CD4-positive, alpha-beta T cell treated with Interleukin-15 for 4 hours (primary cell): ENCODE data around the gene PLSCR4.
"Not testable (repeated sequence)": the region's sequence is repeated elsewhere in the genome, so short reads cannot be mapped to it uniquely, and the experiment has no call there.

Source experiments
- DNase-seq: peaks from one replicate; pipeline ENCODE4 v3.0.0-alpha.2; 2020; ENCODE audit warnings: low spot score

Gene PLSCR4, protein sequence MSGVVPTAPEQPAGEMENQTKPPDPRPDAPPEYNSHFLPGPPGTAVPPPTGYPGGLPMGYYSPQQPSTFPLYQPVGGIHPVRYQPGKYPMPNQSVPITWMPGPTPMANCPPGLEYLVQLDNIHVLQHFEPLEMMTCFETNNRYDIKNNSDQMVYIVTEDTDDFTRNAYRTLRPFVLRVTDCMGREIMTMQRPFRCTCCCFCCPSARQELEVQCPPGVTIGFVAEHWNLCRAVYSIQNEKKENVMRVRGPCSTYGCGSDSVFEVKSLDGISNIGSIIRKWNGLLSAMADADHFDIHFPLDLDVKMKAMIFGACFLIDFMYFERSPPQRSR

DNA sequence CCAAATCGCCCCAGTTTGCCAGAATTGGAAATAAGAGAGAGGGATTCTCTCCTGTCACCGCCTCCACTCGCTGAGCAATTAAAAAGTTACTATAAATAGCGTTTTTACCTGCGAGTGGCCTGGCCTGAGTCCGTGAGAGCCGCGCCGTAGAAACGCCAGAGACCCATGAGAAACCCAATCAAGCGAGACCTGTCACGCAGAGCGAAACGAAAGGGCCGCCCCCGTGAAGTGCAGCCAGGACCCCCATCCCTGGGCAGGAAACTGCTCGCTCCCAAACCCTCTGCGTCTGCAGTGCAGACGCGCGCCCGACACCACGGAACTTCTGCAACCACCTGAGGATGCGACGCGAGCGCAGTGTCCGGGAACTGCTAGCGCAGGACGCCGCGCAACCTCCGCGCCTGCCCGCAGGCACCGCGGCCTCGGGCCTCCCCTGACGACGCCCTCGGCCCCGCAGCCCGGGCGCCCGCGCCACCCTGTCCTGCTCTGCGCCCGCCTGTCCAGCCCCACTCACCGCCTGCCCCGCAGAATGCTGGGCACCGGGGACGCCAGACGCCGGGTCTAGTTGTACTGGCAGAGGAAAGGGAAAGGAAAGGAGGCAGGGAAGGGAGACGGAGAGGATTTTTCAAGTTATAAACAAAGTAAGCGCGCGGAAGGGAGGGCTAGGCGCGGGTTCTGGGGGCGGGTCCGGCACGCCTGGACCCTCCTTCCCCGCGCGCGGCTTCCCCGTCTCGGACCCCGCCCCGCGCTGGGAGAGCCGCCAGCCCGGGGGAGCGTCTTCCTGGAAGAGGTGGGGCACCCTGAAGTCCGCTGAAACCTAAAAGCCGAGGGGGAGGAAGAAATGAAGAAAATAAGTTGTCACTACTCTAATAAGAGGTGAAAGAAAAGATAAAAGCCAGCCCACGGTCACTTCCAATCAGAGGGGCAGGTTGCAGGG is at the start of gene PLSCR4:
TSS of gene PLSCR4 (minus strand) at position 657 of the 934 bp plus-strand sequence. CDS start 29,034 bp downstream, outside the sequence.
- no peak for DNase-seq

DNA sequence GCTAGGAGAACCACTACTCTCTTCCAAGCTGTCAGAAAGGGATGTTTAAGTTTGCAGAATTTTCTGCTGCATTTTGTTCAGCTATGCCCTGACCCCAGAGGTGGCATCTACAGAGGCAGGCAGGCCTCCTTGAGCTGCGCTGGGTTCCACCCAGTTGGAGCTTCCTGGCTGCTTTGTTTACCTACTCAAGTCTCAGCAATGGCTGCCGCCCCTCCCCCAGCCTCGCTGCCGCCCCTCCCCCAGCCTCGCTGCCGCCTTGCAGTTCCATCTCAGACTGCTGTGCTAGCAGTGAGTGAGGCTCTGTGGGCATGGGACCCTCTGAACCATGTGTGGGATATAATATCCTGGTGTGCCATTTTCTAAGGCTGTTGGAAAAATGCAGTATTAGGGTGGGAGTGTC is 42.5 kb upstream of the PLSCR4 start:
- DNase-seq, result not testable (repeated sequence)

DNA sequence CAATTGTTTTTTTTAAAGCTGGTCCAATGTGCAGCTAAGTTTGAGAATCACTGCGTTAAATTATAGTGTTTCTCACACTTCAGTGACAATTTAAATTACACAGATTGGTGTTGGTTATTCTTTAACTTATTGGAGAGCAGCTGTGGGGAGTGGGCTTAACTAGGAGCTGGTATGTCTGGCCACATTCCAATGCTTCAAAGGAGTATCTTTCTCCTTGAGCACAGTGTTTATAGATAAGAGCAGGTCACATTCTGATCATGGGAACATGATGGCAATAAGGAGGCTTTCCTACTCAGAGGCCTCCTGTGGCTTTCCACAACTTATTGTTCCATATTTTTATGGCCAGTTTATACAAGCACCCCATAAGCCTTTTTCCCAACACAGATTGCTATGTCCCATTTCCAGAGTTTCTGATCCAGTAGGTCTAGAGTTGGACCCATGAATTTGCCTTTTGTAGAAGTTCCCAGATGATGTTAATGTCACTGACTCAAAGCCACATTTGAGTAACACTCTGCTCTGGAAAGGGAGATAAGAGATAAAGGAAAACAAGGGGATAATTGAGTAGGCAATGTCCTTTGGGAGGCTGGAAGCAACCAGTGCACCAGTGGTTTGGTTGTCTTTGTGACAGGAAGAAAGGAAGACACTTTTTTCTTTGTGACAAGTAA is 33.0 kb upstream of the PLSCR4 start:
- no peak for DNase-seq

DNA sequence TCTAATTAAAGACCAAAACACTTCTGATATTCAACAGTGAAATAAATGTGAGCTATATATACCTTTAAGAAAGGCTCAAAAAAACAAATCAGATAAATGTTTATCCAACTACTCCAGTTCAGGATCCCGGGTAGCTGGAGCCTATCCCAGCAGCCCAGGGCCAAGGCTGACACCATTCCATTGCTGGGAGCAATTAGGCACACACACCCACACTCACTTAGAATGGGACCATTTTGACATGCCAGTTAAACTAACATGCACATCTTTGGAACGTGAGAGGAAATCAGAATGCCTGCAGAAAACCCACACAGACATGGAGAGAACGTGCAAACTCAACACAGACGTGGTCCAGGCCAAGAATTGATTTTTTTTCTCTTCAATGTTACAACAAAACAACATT is 30.0 kb upstream of the PLSCR4 start:
- no peak for DNase-seq

DNA sequence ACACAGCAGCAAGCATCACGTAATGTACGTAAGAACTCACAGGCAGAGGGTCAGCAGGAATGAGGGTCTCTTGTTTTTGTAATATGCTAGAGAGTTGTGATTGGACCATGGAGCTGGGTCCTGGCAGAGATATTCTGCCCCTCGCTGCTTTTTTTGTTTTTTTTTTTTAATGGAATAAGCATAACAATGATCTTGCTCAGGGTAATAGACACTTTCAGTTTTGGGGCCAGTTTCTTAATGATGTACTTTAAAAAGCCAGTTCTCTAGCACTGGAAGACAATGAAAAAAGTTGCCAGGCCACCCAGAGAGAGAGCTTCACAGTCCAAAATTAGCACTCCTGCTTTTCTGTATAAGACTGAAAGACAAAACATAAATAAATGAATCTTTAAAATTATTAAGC is 29.0 kb upstream of the PLSCR4 start:
- no peak for DNase-seq

DNA sequence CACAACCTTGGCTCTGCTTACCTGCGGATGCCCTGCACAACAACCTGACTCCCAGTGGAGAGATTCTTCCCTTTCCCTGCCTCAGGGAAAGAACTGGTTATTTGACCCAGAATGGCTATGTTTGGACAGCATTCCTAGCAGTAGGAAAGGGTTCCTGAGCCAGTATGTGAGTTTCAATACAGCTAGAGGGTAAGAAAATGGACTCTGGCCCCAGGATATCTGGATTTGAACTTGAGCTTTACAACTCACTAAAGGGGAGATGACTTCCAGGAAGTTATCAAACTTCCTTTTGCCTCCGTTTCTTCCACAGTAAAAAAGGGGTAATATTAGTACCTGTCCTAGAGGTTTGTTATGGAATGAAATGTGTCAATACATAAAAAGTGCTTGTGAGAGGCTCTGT is 28.1 kb upstream of the PLSCR4 start:
- no peak for DNase-seq

DNA sequence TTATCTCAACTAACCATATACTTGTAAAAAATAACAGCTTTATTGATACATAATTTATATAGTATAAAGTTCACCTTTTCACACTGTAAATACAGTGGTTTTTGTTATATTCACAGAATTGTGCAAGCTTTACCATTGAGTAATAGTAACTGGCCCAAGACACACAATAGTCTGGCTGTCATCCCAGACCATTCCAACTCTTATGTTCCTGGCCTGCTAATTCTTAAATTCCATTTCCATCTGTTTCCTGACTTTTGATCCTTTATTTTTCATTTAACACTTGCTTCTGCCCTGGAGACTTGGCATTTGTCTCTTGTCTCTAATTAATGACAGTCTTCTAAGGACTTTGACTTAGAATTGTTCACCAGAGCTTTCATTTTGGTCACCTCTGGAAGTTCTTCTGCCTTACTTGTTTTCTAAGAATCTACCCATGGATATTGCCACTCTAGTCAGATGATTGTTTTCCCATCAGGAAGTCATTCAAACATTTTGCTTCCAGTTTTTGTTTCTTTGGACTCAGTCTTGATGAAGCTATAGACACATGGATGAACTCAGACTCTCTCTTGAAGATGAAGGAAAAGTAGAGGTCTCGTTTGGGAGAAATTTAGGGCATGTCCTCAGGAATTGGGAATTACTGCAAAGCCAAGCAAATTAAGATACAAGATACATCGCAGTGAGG is 27.2 kb upstream of the PLSCR4 start:
- no peak for DNase-seq

DNA sequence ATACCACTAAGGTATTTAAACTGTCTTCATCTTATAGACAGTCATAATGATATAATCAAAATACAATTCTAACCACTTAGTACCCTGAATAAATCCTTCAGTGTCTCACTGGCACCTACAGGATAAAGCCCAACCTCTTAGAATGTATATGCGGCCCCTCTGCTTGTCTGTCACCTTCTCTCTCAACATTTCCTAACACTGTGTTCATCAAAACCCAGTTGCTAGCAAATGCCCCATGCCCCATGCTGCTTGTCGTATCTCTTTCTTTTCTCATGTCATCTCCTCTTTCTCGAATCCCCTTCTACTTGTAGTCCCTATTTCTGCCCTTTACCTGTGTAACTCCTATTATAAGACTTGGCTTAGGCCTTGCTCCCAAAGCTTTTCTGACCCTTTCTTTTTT is 24.6 kb upstream of the PLSCR4 start:
- DNase-seq, result no peak

DNA sequence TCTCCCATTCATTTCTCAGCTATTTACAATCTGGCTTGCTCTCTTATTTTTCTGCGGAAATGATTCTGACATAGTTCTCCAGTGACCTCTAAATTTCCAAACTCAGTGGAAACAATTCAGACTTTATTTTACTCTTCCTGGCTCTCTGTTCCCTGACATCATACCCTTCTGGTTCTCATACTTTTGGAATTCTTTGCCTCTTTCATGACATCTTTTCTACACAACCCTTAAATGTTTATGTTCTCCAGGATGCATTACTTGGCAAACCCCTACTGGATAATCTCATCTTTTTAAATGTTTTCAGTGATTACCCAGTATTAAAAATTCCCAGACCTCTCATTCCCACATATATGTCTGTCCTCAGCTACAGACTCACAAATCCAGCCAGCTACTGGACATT is 23.9 kb upstream of the PLSCR4 start:
- DNase-seq, result no peak

DNA sequence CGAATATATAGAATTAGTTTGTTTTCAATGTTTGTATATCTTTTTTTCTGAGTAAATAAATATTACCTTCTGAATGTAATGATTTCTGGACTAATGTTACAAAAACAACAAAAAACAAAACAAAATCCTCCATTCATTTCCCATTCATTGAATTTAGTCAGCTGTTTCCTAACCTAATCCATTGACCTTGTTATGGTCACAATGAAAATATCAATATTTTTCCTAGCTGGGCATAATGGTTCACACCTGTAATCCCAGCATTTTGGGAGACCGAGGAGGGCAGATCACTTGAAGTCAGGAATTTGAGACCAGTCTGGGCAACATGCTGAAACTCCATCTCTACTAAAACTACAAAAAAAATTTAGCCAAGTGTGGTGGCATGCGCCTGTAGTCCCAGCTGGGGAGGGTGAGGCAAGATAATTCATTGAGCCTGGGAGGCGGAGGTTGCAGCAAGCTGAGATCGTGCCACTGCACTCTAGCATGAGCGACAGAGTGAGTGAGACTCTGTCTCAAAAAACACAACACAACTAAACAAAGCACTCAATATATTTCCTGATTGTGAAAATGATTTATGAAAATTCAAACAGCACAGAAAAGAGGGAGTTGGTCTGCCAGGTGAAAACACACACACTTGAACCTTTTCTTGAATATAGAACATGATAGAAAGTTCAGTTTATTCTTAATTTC is 23.0 kb upstream of the PLSCR4 start:
- no peak for DNase-seq

DNA sequence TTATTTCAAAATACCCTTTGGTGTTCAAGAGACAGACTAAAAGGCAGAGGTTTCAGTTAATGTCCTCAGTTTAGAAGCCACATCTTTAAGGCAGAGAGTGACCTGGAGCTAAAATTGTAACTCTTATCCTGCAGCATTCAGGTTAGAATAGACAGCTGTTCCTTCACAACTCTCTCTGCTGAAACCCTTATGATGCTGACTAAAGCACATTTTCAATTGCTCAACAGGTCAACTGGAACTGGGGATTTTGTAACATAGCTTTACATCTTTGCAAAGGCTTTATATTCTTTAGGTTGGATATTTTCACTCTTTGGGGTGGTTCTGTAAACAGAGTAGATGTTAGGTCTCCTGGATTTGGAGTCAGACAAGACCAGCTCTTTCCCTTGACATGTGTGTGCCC is 20.3 kb upstream of the PLSCR4 start:
- no peak for DNase-seq

DNA sequence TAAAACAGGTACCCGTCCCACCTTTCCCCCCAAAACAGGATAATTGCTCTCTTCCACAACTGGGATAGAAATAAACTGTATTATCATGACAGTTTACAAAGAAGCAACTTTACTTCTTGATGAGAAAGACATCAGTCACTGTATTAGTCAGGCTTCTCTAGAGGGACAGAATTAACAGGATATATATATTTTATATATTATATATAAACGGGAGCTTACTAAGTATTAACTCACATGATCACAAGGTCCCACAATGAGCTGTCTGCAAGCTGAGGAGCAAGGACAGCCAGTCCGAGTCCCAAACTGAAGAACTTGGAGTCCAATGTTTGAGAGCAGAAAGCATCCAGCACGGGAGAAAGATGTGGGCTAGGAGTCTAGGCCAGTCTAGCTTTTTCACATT is 18.4 kb upstream of the PLSCR4 start:
- DNase-seq, result no peak

DNA sequence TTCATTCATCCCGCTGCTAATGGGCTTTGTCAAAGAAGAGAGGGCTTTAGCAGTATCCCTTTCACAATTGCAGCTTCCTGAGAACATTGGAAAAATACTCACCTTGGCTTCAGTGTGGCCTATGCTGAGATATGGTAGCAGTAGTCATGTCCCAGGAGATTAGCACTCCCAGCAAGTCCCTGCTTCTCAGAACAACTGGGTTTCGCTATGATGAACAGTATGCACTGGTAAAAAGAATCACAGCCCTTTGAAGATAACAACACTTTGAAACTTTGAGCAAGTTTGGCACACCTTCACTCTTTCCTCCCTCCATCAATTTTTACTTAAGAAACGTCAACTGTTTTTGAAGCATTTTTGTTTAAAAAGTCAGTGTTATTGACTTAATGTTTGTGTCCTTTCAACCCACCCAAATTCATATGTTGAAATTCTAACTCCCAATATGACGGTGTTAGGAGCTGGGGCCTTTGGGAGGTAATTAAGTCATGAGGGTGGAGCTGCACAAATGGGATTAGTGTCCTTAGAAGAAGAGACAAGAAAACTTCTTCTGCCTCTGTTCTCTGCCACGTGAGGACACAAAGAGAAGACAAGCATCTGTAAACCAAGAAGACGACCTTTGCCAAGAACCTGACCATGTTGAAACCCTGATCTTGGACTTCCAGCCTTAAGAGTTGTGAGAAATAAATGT is 17.8 kb upstream of the PLSCR4 start:
- no peak for DNase-seq

DNA sequence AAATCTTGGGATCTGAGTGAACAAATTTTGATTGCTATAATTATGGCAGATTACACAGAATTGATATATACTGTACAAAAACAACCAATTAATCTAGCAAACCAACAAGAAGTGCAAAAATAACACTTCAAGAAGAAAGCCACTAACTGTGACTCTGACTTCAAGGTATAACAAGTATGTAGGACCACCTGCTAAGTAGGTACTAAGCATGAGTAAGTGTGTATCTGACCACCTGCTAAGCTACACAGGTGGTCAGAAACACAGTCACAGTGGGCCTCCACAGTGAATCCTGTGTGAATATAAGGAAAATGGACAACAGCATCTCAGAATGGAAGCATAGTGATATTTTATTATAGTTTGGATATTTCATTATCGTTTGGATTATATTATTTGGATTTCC is 14.8 kb upstream of the PLSCR4 start:
- no peak for DNase-seq

DNA sequence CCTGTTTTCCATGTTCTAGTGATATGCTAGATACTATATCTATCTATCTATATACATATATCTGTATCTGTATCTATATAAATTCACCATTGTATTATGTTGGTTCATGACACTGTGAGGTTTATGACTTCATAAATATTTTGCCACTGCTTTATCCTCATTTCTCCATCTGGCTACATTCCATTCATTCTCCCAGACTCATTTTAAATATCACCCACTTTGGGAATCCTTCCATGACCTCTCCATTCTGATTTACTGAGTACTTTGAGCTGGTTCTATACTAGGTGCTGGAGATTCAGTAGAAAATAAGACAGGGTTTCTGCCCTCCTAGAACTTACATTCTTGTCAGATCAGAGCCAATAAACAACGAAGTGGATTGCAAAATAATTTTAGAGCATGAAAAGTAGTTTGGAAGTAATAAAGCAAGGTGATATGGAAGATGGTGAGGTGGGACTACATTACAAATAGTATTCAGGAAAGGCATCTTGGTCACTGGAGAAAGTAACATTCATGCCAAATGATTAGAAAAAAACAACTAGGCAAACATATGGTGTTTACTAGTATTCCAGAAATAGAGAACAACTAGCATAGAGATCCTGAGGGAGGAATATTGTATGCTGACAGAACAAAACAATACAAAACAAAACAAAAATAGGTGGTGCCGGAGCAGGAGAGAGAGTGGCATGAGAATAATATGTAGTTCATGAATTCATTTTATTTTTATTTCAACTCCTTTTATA is 11.6 kb upstream of the PLSCR4 start:
- DNase-seq, result no peak

DNA sequence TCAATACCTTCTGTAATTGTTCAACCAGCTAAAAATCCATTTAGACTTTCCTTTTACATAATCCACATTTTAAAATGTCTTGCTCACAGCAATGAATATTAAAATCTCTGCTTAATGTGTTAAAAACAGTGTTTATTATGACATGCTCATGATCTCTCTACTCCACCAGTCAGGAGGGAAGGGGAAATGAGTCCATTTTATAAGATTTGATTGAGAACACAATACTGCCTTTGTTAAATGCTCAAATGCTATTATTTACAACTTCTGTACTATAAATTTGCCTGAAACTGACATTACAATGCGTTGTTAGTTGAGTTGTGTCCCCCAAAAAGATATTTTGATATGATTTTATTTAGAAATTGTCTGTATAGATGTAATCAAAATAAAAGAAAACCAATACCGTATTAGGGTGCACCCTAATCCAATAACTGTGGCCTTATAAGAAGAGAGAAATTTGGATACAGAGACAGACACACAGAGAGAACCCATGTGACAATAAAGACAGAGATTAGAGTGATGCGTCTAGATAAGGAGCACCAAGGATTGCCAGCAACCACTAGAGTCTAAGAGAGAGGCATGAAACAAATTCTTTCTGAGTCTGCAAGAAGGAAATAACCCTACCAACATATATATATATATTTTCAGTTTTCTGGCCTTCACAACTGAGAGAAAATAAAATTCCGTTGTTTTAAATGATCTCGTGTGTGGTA is 9.1 kb upstream of the PLSCR4 start:
- DNase-seq, result no peak

DNA sequence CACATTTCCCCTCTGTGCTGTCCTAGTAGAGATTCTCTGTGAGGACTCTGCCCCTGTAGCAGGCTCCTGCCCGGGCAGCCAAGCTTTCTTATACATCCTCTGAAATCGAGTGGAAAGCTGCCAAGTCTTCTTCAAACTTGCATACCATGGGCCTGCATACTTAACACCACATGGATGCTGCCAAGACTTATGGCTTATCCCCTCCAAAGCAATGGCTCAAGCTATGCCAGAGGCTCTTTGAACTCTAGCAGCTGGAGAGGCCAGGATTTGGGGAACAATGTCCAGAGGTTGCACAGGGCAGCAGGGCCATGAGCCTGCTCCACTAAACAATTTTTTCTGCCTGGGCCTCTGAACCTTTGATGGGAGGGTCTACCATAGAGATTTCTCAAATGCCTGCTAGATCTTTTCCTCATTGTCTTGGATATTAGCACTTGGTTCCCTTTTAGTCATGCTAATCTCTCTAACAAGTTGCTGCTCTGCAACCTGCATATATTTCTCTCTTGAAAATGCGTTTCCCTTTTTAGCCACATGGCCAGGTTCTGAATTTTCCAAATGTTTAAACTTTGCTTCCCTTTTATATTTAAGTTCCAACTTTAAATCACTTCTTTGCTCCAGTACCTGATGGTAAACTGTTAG is 6.1 kb upstream of the PLSCR4 start:
- no peak for DNase-seq

DNA sequence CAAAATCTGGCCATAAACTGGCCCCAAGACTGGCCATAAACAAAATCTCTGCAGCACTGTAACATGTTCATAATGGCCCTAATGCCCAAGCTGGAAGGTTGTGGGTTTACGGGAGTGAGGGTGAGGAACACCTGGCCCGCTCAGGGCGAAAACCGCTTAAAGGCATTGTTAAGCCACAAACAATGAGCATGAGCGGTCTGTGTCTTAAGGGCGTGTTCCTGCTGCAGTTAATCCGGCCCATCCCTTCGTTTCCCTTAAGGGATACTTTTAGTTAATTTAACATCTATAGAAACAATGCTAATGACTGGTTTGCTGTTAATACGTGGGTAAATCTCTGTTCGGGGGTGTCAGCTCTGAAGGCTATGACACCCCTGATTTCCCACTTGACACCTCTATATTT is 1.5 kb upstream of the PLSCR4 start:
- not testable (repeated sequence) for DNase-seq

DNA sequence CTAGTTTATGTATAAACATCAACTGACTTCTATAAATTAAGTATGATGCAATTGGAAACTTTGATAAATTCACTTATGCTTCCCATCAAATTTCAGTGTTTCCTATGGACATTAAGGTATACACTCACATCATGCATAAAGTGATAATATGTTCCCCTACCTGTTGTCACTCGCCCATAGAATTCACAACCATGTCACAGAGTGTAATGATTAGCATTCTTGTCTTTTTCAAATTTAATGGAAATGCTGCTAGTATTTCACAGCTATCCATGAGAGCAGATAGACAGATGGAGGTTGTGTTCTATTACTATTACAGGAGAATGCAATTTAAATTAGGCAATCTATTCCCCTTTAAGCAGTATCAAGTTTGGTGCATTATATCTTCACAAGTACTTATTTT is 984 bp downstream of the PLSCR4 start:
- DNase-seq, result no peak
